ENCODE results near the gene DENND1A. TPM values are rescaled to one million over a fixed set of nuclear protein-coding genes. Genes with fewer than 3 reads are reported as not detected.

Gene DENND1A
- total RNA-seq, 1 donor from 2014 or later: 12.7 TPM

DNA sequence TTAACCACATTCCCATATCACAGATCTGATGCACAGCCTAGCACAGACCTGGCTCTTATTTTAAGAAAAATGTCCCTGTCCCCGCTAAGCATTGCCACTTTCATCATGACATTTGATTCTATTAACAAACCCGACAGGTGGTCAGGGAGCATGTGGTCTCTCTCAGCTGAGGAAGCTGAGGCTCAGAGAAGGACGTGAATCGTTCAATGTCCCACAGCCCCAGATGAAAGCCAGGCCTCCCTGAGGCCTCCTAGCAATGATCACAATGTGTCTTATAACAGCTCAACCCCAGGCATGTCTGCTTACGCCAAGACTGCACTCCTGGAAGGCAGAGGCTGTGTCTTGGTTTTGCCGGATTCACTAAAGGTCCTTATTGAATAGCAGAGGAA lies 584.4 kb downstream of the DENND1A start:
- FAIRE-seq: no peak
- H2AFZ ChIP-seq (ENCODE audit: low read depth, low read length): no peak overlapping the region

DNA sequence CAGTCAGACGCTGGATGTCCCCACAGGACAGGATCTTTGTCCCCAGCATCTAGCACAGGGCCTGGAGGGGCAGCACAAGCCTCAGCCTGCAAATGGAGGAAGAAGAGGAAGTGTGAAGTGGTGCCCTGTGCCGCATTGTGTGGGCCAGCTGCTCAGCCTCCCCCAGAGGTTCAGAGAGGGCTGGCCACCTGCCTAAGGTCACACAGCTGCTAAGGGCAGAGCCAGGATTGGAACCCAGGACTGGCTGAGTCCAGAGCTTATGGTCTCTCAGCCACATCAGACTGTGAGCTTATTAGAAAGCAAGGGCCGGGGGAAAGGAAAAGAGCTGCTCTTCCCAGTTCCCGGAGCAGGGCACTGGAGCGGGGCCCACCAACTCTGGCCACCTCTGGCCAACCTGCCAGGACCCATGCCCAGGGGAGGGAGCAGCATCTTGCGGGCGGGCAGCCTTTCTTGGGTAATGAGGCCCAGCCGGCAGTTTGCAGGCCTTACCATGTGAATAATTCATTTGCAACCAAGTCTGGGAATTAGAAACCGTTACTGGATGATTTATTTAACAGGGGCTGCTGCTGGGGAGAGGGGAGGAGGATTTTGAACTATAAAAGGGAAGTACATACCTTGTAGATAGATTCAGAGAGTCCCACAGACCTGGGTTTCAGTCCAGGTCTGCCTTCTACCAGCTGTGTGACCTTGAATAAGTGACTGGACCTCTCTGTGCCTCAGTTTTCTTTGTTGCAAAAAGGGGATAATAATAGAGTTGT lies 585.6 kb downstream of the DENND1A start:
- no peaks in the 10 kb centered on the region for H3K36me3 Mint-ChIP-seq (ENCODE audit: low read depth, unreplicated experiment)
- H3K4me3 Mint-ChIP-seq (ENCODE audit: unreplicated experiment): no peak overlapping the region
- no peaks in the 10 kb centered on the region for H3K9me3 Mint-ChIP-seq (ENCODE audit: unreplicated experiment)
- Histone ChIP-seq H3K4me2 (ENCODE audit: low read length) (no peak overlapping the region), H2AFZ (ENCODE audit: low read depth, low read length) (no peak overlapping the region), H3K9me3 (ENCODE audit: insufficient read depth, low read depth, low read length) (no peaks in the 10 kb centered on the region), H3K27ac (ENCODE audit: low read depth, low read length) (no peak overlapping the region), H3K9ac (ENCODE audit: low read length) (no peak overlapping the region), H3K27me3 (ENCODE audit: insufficient read depth, low read length) (peaks cover 4% of the 10 kb centered on the region), H3K4me1 (ENCODE audit: insufficient read depth, low read length) (peaks cover 8% of the 10 kb centered on the region), H3K4me3 (ENCODE audit: insufficient read depth, low read depth, low read length) (no peak overlapping the region), H3K36me3 (ENCODE audit: insufficient read depth, low read length) (no peaks in the 10 kb centered on the region), H3K79me2 (ENCODE audit: insufficient read depth, low read length) (no peaks in the 10 kb centered on the region), H4K20me1 (ENCODE audit: insufficient read depth, low read length) (no peaks in the 10 kb centered on the region)
- peaks cover 13% of the 10 kb centered on the region for H3K4me1 Mint-ChIP-seq (ENCODE audit: low read depth, unreplicated experiment)
- peaks cover 3% of the 10 kb centered on the region for H3K27me3 Mint-ChIP-seq (ENCODE audit: low read depth, unreplicated experiment)
- H3K27ac Mint-ChIP-seq (ENCODE audit: unreplicated experiment): no peak overlapping the region
- no peak for TF ChIP-seq EZH2 (IDR thresholded peaks at IDR 0.05; ENCODE audit: insufficient read depth, low read length)
- TF ChIP-seq, protein P1, sequence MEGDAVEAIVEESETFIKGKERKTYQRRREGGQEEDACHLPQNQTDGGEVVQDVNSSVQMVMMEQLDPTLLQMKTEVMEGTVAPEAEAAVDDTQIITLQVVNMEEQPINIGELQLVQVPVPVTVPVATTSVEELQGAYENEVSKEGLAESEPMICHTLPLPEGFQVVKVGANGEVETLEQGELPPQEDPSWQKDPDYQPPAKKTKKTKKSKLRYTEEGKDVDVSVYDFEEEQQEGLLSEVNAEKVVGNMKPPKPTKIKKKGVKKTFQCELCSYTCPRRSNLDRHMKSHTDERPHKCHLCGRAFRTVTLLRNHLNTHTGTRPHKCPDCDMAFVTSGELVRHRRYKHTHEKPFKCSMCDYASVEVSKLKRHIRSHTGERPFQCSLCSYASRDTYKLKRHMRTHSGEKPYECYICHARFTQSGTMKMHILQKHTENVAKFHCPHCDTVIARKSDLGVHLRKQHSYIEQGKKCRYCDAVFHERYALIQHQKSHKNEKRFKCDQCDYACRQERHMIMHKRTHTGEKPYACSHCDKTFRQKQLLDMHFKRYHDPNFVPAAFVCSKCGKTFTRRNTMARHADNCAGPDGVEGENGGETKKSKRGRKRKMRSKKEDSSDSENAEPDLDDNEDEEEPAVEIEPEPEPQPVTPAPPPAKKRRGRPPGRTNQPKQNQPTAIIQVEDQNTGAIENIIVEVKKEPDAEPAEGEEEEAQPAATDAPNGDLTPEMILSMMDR (IDR thresholded peaks at IDR 0.05; ENCODE audit: insufficient read depth, low read depth, low read length): no peak
- no peak for DNase-seq (ENCODE audit: low read depth)
- no peak for FAIRE-seq

More for the DNA sequence above, 584.4 kb downstream of the DENND1A start:
- no peaks in the 10 kb centered on the region for H3K79me2 ChIP-seq (ENCODE audit: insufficient read depth, low read length)
- Mint-ChIP-seq H3K27ac (ENCODE audit: unreplicated experiment) (no peak overlapping the region), H3K27me3 (ENCODE audit: low read depth, unreplicated experiment) (peaks cover 8% of the 10 kb centered on the region), H3K9me3 (ENCODE audit: unreplicated experiment) (no peaks in the 10 kb centered on the region), H3K4me3 (ENCODE audit: unreplicated experiment) (no peak overlapping the region), H3K36me3 (ENCODE audit: low read depth, unreplicated experiment) (no peaks in the 10 kb centered on the region), H3K4me1 (ENCODE audit: low read depth, unreplicated experiment) (peaks cover 9% of the 10 kb centered on the region)
- H3K9ac ChIP-seq (ENCODE audit: low read length): no peak overlapping the region
- no peak overlapping the region for H3K27ac ChIP-seq (ENCODE audit: low read depth, low read length)
- TF ChIP-seq, protein P1 (IDR thresholded peaks at IDR 0.05; ENCODE audit: insufficient read depth, low read depth, low read length): no peak
- no peak for TF ChIP-seq EZH2 (IDR thresholded peaks at IDR 0.05; ENCODE audit: insufficient read depth, low read length)
- H3K4me1 ChIP-seq (ENCODE audit: insufficient read depth, low read length): no peaks in the 10 kb centered on the region
- no peak for DNase-seq (ENCODE audit: low read depth)
- no peaks in the 10 kb centered on the region for H4K20me1 ChIP-seq (ENCODE audit: insufficient read depth, low read length)
- peaks cover 6% of the 10 kb centered on the region for H3K27me3 ChIP-seq (ENCODE audit: insufficient read depth, low read length)
- H3K36me3 ChIP-seq (ENCODE audit: insufficient read depth, low read length): no peaks in the 10 kb centered on the region
- H3K4me3 ChIP-seq (ENCODE audit: insufficient read depth, low read depth, low read length): no peak overlapping the region
- H3K4me2 ChIP-seq (ENCODE audit: low read length): no peak overlapping the region
- no peaks in the 10 kb centered on the region for H3K9me3 ChIP-seq (ENCODE audit: insufficient read depth, low read depth, low read length)

Measured in astrocyte (in vitro differentiated cells and primary cell).